GM04503 (cell line): ENCODE measurements around the gene FOSL1.

ENCODE experiments used
- DNase-seq: peaks from one replicate; pipeline ENCODE4 v3.0.0-alpha.2; 2012; ENCODE audit warnings: low read depth

The FOSL1 gene

GRCh38 chr11:65863889-65864705 is 36.1 kb downstream of the FOSL1 start:
- no peak for DNase-seq

DNA sequence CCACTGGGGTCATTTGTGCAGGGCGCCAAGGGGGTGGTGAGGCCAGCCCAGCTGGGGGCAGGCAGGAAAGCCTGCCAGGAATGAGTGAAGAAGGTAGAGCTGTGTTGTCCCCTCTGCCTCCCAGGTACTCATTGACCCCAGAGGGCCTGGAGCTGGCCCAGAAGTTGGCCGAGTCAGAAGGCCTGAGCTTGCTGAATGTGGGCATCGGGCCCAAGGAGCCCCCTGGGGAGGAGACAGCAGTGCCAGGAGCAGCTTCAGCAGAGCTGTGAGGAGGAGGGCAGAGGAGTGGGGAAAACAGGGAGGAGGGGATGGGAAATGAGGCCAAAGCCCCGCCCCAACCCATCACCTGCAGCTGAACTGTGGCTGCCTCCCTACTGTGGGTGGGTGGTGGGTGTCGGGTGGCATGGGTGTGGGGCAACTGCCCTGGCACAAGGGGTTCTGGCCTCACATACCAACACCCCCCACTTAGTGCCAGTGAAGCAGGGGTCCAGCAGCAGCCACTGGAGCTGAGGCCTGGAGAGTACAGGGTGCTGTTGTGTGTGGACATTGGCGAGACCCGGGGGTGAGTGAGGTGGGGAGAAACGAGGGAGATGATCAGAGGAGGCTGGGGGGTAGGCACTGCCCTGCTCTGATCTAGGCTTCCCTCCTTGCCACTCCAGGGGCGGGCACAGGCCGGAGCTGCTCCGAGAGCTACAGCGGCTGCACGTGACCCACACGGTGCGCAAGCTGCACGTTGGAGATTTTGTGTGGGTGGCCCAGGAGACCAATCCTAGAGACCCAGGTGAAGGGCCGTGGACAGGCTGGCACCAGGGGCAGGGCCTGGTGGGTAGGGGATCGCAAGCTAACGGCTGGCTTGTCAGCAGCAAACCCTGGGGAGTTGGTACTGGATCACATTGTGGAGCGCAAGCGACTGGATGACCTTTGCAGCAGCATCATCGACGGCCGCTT is 37.0 kb downstream of the FOSL1 start:
- DNase-seq = no peak

DNA sequence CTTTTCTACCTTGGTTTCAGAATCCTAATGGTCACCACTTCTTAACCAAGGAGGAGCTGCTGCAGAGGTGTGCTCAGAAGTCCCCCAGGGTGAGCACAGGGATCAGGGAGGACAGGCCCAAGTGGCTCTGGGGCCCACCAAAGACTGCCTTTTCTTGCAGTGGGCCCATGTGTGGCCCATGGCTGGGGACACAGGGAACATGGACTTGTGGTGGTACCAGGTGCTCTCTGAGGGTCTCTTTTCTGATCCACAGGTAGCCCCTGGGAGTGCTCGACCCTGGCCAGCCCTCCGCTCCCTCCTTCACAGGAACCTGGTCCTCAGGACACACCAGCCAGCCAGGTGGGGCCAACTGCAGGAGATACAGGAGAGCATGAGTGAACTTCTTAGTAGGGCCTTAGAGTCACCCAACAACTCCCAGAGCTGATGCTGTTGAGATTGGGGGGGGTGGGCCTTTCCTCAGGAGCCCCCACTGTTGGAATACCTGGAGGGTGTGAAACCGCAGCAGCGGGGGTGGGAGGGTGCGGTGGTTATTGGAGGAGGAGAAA is 37.9 kb downstream of the FOSL1 start:
- no peak for DNase-seq

- DNase-seq = no peak
Observed at GRCh38 chr11:65861533-65862183, 38.5 kb downstream of the FOSL1 start.

DNA sequence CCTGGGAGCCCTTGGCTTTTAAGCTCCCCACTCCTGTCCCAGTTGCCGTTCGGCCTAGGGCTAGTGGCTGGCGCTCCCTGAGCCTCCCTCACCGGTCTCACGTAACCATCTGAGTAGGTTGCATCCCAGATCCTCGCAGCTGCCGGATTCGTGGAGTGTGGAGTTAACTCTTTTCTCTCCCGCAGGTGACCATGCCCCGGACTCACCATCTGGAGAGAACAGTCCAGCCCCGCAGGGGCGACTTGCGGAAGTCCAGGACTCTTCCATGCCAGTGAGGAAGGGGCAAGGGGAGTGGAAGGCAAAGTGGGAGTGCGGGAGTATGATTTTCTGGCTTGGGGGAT is 39.1 kb downstream of the FOSL1 start:
- DNase-seq = no peak

- DNase-seq = peak; percentile 78
Observed at GRCh38 chr11:65860278-65861164, 39.7 kb downstream of the FOSL1 start, which contains the start of gene MUS81. TSS of gene MUS81 (plus strand) at chr11:65860433. CDS start at chr11:65860754, 321 bp downstream.

DNA sequence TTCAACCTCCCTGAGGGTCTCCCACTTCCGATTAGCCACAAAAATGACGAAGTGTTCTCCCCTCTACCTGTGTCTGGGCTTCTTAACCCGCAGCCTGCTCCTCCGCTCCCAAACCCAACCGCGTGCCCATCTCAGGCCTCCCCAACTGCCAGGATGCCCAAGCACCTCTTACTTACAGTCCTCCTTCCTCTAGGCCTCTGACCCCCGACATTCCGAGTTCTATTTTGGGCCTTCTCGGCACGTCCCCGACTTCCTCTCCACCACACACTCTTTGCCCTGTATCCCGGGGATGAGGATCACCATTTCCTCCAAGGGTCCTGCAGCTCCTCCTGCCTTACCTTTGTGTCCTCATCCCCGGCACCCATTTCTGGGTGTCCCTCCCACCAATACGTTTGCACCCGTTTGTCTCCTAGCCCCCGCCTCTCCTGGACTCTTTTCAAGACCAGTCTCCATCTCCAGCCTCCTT is 40.3 kb downstream of the FOSL1 start:
- DNase-seq = no peak

DNA sequence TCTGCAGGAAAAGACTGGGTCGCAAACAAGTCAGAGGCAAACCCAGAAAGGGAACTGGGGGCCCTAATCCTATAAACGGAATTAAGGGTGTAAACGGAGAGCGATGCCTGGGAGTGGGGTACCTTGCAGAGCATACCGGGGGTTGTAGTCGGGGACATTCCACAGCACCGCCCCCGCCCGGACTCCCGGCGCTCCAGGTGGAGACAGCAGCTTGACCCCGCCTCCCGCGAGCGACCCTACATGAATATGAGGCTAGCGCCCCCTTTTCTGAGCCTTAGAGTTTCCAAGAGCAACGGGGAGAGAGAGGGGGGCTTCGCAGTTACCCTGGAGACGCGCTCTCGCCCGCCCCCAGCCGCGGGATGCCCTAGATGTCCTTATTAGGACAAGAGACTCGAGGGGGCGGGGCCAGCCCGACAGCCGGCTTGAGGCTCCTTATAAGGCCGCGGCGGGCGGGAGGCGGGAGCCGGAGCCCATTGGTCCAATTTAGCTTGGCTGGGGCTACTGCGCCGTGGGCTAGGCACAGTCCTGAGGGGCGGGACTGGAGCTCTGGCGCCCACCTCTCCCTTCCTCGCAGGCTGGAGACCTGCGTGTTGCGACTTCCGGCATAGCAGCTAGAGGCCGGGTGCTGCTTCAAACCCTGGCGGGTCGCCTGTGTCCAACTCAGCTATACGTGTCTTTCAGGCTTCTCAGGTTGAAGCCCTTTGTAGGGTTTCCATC is 40.9 kb downstream of the FOSL1 start:
- peak; percentile 71 for DNase-seq

DNA sequence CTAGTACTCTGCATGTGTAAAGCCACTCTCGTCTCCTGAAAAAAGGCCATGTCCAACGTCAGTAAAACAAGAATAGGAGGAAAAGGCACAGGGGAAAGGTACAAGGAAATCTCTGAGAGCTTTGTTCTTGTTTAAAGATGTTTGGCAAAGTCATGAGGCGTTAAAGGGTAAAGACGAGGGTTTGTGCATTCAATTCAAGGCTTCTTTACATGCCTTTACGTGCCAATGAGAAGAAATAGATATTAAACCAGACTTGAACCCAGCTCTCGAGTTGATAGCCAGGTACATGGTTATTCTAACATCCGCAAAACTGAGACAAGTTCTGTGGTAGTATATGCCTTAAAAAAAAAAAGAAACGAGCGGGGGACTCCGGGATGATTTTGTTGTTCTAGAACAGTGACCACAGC is 41.5 kb downstream of the FOSL1 start:
- no peak for DNase-seq

- DNase-seq = peak; percentile 84
Observed at GRCh38 chr11:65857853-65858680, 42.1 kb downstream of the FOSL1 start, which contains the start of gene CFL1. TSS of gene CFL1 (minus strand) at chr11:65858180. CDS start at chr11:65858099, 81 bp downstream.

DNA sequence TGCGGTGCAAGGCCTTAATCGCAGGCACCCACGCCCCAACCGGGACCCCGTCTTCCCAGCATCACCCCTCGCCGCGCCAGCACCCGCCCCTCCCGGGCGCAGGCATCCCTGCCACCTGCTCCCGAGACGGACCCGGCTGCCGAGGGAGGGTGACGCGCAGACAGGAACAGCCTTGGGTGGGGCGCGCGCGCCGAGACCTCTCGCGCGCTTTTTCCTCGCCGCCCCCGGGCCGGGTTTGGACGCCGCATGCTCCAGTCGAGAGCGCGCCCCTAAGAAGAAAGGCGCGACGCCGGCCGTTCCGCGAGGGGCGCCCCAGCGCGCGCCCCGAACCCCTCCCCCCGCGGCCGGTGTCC is 42.7 kb downstream of the FOSL1 start:
- DNase-seq = no peak

GRCh38 chr11:65856689-65857499 is 43.3 kb downstream of the FOSL1 start:
- DNase-seq = no peak

DNA sequence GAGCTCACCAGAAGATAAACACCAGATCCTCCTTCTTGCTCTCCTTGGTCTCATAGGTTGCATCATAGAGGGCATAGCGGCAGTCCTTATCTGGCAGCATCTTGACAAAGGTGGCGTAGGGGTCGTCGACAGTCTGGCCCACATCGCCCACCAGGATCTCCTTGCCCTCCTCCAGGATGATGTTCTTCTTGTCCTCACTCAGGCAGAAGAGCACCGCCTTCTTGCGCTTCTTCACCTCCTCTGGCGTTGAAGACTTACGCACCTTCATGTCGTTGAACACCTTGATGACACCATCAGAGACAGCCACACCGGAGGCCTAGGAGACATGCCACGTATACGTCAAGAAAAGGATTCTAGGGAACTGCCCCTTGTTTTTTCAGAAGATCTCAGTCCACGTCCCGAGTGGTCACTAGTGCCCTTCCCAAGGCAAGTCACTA is 44.2 kb downstream of the FOSL1 start:
- no peak for DNase-seq

DNA sequence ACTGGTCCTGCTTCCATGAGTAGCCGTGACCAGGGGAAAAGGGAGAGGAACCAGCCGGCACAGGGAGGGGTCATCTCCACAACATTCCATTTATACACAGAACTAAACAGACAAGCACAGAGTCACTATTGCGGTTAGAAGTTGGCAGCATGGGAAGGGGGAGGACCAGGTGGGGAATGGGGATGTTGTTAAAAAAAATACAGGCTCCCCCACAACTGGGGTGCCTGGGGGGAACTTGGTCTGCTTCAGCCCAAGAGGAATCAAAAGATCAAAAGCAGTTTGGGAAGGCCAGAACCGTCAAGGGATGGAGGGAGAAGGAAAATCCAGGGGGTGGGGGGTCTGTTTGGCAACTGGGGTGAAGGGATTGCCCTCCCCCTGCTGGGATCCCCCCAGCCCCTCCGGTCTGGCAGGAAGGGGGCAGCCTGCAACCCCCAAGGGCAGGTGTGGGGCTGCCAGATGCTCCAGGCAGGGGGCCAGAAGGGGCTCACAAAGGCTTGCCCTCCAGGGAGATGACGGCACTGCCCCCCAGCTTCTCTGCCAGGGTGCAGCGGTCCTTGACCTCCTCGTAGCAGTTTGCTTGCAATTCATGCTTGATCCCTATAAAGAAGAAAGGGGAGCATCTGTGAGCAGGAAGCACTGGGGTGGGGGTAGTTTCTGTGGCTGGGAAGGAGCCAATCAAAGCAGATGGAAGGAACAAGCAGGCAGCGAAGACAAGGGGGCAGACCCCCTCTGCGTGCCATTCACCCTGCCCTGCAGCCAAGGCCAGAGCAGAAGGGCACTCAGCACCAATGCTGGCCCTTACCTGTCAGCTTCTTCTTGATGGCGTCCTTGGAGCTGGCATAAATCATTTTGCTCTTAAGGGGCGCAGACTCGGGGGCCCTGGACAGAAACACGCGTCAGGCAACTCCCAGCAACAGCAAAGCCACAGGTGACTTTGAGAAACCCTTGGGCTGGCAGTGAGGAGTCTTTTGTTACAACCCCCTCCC is 45.0 kb downstream of the FOSL1 start:
- DNase-seq = no peak

GRCh38 chr11:65854161-65854592 is 46.0 kb downstream of the FOSL1 start:
- no peak for DNase-seq

- DNase-seq = no peak
Observed at GRCh38 chr11:65853246-65853979, 46.8 kb downstream of the FOSL1 start.
